Endothelial cell of umbilical vein (primary cell): Measurements from ENCODE around the gene THSD4. TPM values are rescaled to one million over a fixed set of nuclear protein-coding genes. Genes with fewer than 3 reads are reported as not detected.
A peak's percentile ranks its signal among the peaks of the same experiment; 100 is the strongest.

Experiments
- BruUV-seq: library from RNA; stranded (reverse); fragments of 400-500 nt; replicated peaks from 2 replicates; lab custom pipeline; 2021; lab: Mats Ljungman, UMichigan
- CTCF ChIA-PET: fragments of 300-600, 350-600 bp; sonication (Branson Sonifier 250); formaldehyde crosslinking; loops from one replicate; lab custom pipeline; 2021; ENCODE audit warnings: antibody characterized with exemption, inconsistent platforms; lab: Charles Lee
- POLR2A ChIA-PET: fragments of 300-600, 350-600 bp; sonication (Branson Sonifier 250); formaldehyde crosslinking; loops from one replicate; lab custom pipeline; 2021; ENCODE audit warnings: antibody characterized with exemption, inconsistent platforms; lab: Charles Lee
- DNase-seq: peaks from one replicate; pipeline ENCODE4 v3.0.0-alpha.2; 2011; ENCODE audit warnings: low read depth, low spot score
- FAIRE-seq: peaks from 2 replicates; lab custom pipeline; 2011; peaks lifted over from hg19 to GRCh38; lab: Jason Lieb, UNC
- H2AFZ ChIP-seq: 2 replicates; pipeline ENCODE4 v1.6.0; 2012; ENCODE audit warnings: low read depth, low read length, control low read depth, inconsistent platforms
- H3K27ac ChIP-seq: 2 replicates; pipeline ENCODE4 v1.5.1; 2011; ENCODE audit warnings: low read depth, mild to moderate bottlenecking, control low read depth, low read length, moderate library complexity; ENCODE audit not compliant: insufficient read depth
- H3K27me3 ChIP-seq, 2 experiments: 2 replicates each; pipeline versions ENCODE4 v1.6.0 to v1.6.1; 2011; ENCODE audit warnings: low read length in 2 of 2, mixed read lengths in 1 of 2; ENCODE audit not compliant: control insufficient read depth in 2 of 2, insufficient read depth in 2 of 2
- H3K36me3 ChIP-seq, 2 experiments: 2 replicates in 1 of 2; 3 replicates in 1 of 2; pipeline ENCODE4 v1.5.1; 2011; ENCODE audit warnings: low read length in 2 of 2, mild to moderate bottlenecking in 1 of 2, moderate library complexity in 1 of 2; ENCODE audit not compliant: control insufficient read depth in 2 of 2, insufficient read depth in 2 of 2; ENCODE audit errors: extremely low read depth in 1 of 2
- H3K4me1 ChIP-seq: 3 replicates; pipeline ENCODE4 v1.5.1; 2011; ENCODE audit warnings: mild to moderate bottlenecking, low read length; ENCODE audit not compliant: control insufficient read depth, insufficient read depth; ENCODE audit errors: extremely low read depth
- H3K4me2 ChIP-seq: 2 replicates; pipeline ENCODE4 v1.6.1; 2011; ENCODE audit warnings: low read length, control low read depth, mixed read lengths; ENCODE audit not compliant: insufficient read depth
- H3K4me3 ChIP-seq, 3 experiments: fragments of 200-600 bp in 1 of 3; sonication (generic), shearing (Covaris generic) in 1 of 3; replicated peaks in 1 of 3; 2 replicates each; pipeline ENCODE4 v1.5.1; 2011 to 2016; ENCODE audit warnings: control low read depth in 3 of 3, low read length in 3 of 3, mild to moderate bottlenecking in 2 of 3, inconsistent platforms in 1 of 3, low read depth in 1 of 3, moderate library complexity in 1 of 3; ENCODE audit not compliant: insufficient read depth in 1 of 3
- H3K79me2 ChIP-seq: 2 replicates; pipeline ENCODE4 v1.6.0; 2012; ENCODE audit warnings: low read length, inconsistent platforms; ENCODE audit not compliant: control insufficient read depth, insufficient read depth
- H3K9ac ChIP-seq: replicated peaks from 2 replicates; pipeline ENCODE3; 2011; ENCODE audit warnings: low read length, control low read depth; ENCODE audit not compliant: insufficient read depth; ENCODE audit errors: extremely low read depth
- H3K9me1 ChIP-seq: replicated peaks from 3 replicates; pipeline ENCODE4 v1.6.0; 2011; ENCODE audit warnings: mild to moderate bottlenecking, low read length; ENCODE audit not compliant: control insufficient read depth, insufficient read depth; ENCODE audit errors: extremely low read depth
- H3K9me3 ChIP-seq: replicated peaks from 2 replicates; pipeline ENCODE4 v1.5.1; 2012; ENCODE audit warnings: low read length, inconsistent platforms; ENCODE audit not compliant: control insufficient read depth, insufficient read depth
- H4K20me1 ChIP-seq: replicated peaks from 2 replicates; pipeline ENCODE3; 2011; ENCODE audit warnings: mild to moderate bottlenecking, low read length; ENCODE audit not compliant: control insufficient read depth, insufficient read depth; ENCODE audit errors: extremely low read depth
- EZH2 ChIP-seq: IDR thresholded peaks from 2 replicates; pipeline ENCODE4 v1.6.1; 2012; ENCODE audit warnings: borderline replicate concordance, low read depth, mild to moderate bottlenecking, moderate library complexity, low read length, inconsistent platforms; ENCODE audit not compliant: severe bottlenecking
- FOS ChIP-seq: IDR thresholded peaks from 2 replicates; pipeline ENCODE4 v1.6.1; 2011; ENCODE audit warnings: mild to moderate bottlenecking, low read length, moderate library complexity, borderline replicate concordance; ENCODE audit not compliant: insufficient read depth
- GATA2 ChIP-seq: IDR thresholded peaks from 2 replicates; pipeline ENCODE4 v1.7.0; 2011; ENCODE audit warnings: low read depth, mild to moderate bottlenecking, moderate library complexity, mixed read lengths, low read length; ENCODE audit not compliant: insufficient read length, insufficient read depth
- JUN ChIP-seq: IDR thresholded peaks from 2 replicates; pipeline ENCODE4 v1.6.1; 2011; ENCODE audit warnings: borderline replicate concordance, low read depth; ENCODE audit not compliant: insufficient read length, insufficient read depth
- MYC ChIP-seq: IDR thresholded peaks from one replicate; pipeline ENCODE4 v1.6.1; 2011; ENCODE audit warnings: mild to moderate bottlenecking, low read depth, low read length
- POLR2A ChIP-seq: IDR thresholded peaks from 2 replicates; pipeline ENCODE4 v1.6.1; 2012; ENCODE audit warnings: low read depth, mild to moderate bottlenecking, control low read depth, low read length
- POLR2AphosphoS5 ChIP-seq: IDR thresholded peaks from 2 replicates; pipeline ENCODE4 v1.6.1; 2012; ENCODE audit warnings: low read depth, mild to moderate bottlenecking, control low read depth, low read length, moderate library complexity; ENCODE audit not compliant: insufficient read depth
- dilution Hi-C: fragments of 300-500 bp; cut with MboI; formaldehyde crosslinking; loops from one replicate; pipeline ENCODE4 v1.15.0; 2019; ENCODE audit warnings: low sequenced_read_pairs; ENCODE audit not compliant: extremely low pct_ligation_motif_present
- intact Hi-C: fragments of 100-400 bp; cut with micrococcal nuclease; formaldehyde crosslinking; loops from one replicate; pipeline ENCODE4 v1.10.0; 2022
- polyA plus RNA-seq, 4 experiments: library from polyadenylated mRNA; depleted of rRNA in 3 of 4; stranded (reverse) in 3 of 4; unstranded in 1 of 4; fragments of >200 nt; gene quantifications; 2 replicates each; pipeline versions ENCODE4 v1.2.1 to v1.2.3, GENCODE V29; 2011 to 2012; ENCODE audit warnings: missing spikeins in 1 of 4
- total RNA-seq: library from RNA; stranded (reverse); gene quantifications from 2 replicates; pipeline ENCODE4 v1.2.3, GENCODE V29; 2021
- TF ChIP-seq, protein P1 (sequence below), 2 donors: IDR thresholded peaks; 1 replicate in 1 of 2; 2 replicates in 1 of 2; pipeline ENCODE4 v1.5.1; 2011; ENCODE audit warnings: low read length in 2 of 2, mild to moderate bottlenecking in 2 of 2, moderate library complexity in 2 of 2, control low read depth in 1 of 2, inconsistent platforms in 1 of 2, low read depth in 1 of 2; ENCODE audit not compliant: insufficient read depth in 1 of 2; ENCODE audit errors: extremely low read depth in 1 of 2
- TF ChIP-seq, protein P2 (sequence below): IDR thresholded peaks from 2 replicates; pipeline ENCODE4 v1.6.1; 2011; ENCODE audit not compliant: insufficient read depth, insufficient read length

Gene THSD4
- total and polyA plus RNA-seq, 2 donors (not counting 3 experiments of a cell fraction or from before 2014, with no cell fraction given) = 9.9 to 25.4 TPM

GRCh38 chr15:71716990-71717389 lies 601.7 kb downstream of the THSD4 start:
- no peak overlapping the region for H3K4me2 ChIP-seq
- H3K79me2 ChIP-seq = no peaks in the 10 kb centered on the region
- DNase-seq (peak; percentile 14), FAIRE-seq (no peak)
- no peaks in the 10 kb centered on the region for H4K20me1 ChIP-seq
- H3K27me3 ChIP-seq = peaks cover 0 to 2% of the 10 kb centered on the region in 2 experiments
- BruUV-seq = no TSS peak
- TF ChIP-seq FOS (peak; percentile 54), EZH2 (no peak)
- ChIA-PET POLR2A (no interaction called here), CTCF (interaction anchor here (0.8 to 1.5 kb wide), 2 partner anchors 9 to 27 kb away, joined by 4 to 5 read pairs; no protein-coding TSS in a partner anchor)
- no peaks in the 10 kb centered on the region for H3K4me1 ChIP-seq
- no peaks in the 10 kb centered on the region for H3K9me3 ChIP-seq
- H3K9ac ChIP-seq = no peak overlapping the region
- intact Hi-C loops (no loop called here), dilution Hi-C loops (no loop called here)
- H3K27ac ChIP-seq = no peak overlapping the region
- H3K9me1 ChIP-seq = no peaks in the 10 kb centered on the region
- no peak overlapping the region for H3K4me3 ChIP-seq
- no peak overlapping the region for H2AFZ ChIP-seq
- H3K36me3 ChIP-seq = no peaks in the 10 kb centered on the region

DNA sequence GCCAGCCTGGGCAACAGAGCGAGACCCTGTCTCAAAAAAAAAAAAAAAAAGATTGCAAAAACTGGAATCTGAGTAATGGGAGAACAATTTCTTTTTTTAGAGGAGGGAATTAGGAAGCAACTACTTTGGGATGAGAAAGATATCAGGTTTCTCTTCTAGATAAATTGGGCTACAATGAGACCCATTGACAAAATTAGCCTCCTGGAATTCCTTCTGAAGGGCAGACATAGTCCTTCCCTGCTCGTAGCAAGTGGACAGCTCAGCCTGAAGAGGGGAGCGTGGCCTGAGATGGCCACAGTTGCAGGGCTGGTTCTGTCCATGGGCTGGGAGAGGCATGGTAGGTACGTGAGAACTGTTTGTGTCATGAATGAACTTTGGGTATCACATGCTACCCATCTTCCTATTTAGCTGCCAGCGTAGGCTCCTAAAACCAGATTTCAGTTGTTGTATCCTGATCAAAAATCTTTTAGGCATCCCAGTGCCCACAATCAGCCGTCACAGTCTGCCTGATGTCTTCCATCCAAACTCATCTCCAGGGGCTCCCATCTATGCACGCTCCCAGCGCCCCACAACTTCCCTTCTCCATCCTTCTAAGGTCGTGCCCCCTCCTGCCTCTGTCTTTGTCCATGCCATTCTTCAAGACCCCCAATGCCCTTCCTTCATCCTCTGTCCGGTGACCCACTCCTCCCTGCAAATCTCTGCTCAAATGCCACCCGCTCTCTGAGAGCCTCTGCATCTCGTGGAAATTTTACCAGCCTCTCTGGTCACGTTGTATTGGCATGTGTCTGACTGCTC lies 603.0 kb downstream of the THSD4 start:
- Histone ChIP-seq H3K9ac (no peak overlapping the region), H3K9me1 (no peaks in the 10 kb centered on the region), H2AFZ (no peak overlapping the region), H3K27ac (no peak overlapping the region), H3K36me3 (no peaks in the 10 kb centered on the region), H4K20me1 (no peaks in the 10 kb centered on the region), H3K9me3 (no peaks in the 10 kb centered on the region), H3K4me3 (no peak overlapping the region), H3K4me2 (no peak overlapping the region), H3K27me3 (no peaks in the 10 kb centered on the region), H3K79me2 (no peaks in the 10 kb centered on the region), H3K4me1 (no peaks in the 10 kb centered on the region)
- CTCF ChIA-PET = interaction anchor here (1.5 kb wide), 1 partner anchor 8 kb away, joined by 4 read pairs; no protein-coding TSS in a partner anchor
- no TSS peak for BruUV-seq
- dilution Hi-C loops = no loop called here
- FAIRE-seq = no peak
- intact Hi-C loops = no loop called here
- no peak for DNase-seq
- TF ChIP-seq GATA2 (no peak), JUN (no peak), EZH2 (no peak), MYC (no peak), POLR2A (no peak), POLR2AphosphoS5 (no peak), FOS (no peak)
- TF ChIP-seq, protein P1, sequence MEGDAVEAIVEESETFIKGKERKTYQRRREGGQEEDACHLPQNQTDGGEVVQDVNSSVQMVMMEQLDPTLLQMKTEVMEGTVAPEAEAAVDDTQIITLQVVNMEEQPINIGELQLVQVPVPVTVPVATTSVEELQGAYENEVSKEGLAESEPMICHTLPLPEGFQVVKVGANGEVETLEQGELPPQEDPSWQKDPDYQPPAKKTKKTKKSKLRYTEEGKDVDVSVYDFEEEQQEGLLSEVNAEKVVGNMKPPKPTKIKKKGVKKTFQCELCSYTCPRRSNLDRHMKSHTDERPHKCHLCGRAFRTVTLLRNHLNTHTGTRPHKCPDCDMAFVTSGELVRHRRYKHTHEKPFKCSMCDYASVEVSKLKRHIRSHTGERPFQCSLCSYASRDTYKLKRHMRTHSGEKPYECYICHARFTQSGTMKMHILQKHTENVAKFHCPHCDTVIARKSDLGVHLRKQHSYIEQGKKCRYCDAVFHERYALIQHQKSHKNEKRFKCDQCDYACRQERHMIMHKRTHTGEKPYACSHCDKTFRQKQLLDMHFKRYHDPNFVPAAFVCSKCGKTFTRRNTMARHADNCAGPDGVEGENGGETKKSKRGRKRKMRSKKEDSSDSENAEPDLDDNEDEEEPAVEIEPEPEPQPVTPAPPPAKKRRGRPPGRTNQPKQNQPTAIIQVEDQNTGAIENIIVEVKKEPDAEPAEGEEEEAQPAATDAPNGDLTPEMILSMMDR (IDR thresholded peaks at IDR 0.05; ENCODE audit: extremely low read depth in 1 of 2, insufficient read depth in 1 of 2, low read depth in 1 of 2, low read length in 2 of 2) = no peak
- TF ChIP-seq, protein P2, sequence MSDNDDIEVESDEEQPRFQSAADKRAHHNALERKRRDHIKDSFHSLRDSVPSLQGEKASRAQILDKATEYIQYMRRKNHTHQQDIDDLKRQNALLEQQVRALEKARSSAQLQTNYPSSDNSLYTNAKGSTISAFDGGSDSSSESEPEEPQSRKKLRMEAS = no peak
- POLR2A ChIA-PET = no interaction called here
